HEK293T (cell line): ENCODE measurements around the gene SYT13.

Experiments
- ARNT ChIP-seq: fragments of 450-650 bp; IDR thresholded peaks from 2 replicates; pipeline ENCODE4 v1.6.1; 2017; ENCODE audit warnings: mild to moderate bottlenecking
- FOXK2 ChIP-seq: fragments of 450-650 bp; IDR thresholded peaks from 2 replicates; pipeline ENCODE4 v1.6.1; 2016; ENCODE audit warnings: mild to moderate bottlenecking
- FOXM1 ChIP-seq: fragments of 450-650 bp; IDR thresholded peaks from 2 replicates; pipeline ENCODE4 v1.6.1; 2017; ENCODE audit warnings: mild to moderate bottlenecking, borderline replicate concordance
- HDGF ChIP-seq: fragments of 450-650 bp; IDR thresholded peaks from 2 replicates; pipeline ENCODE4 v1.6.1; 2017; ENCODE audit warnings: antibody characterized with exemption, borderline replicate concordance
- L3MBTL2 ChIP-seq: fragments of 450-650 bp; conservative IDR thresholded peaks from 2 replicates; pipeline ENCODE4 v1.6.1; 2016; ENCODE audit warnings: mild to moderate bottlenecking
- PKNOX1 ChIP-seq: fragments of 450-650 bp; IDR thresholded peaks from 2 replicates; pipeline ENCODE4 v1.6.1; 2016
- SUZ12 ChIP-seq: fragments of 450-650 bp; IDR thresholded peaks from 2 replicates; pipeline ENCODE4 v1.6.1; 2016; ENCODE audit warnings: mild to moderate bottlenecking
- ZNF384 ChIP-seq: fragments of 450-650 bp; IDR thresholded peaks from 2 replicates; pipeline ENCODE4 v1.6.1; 2016

GRCh38 chr11:45225277-45225676 is 60.9 kb downstream of the SYT13 start:
- no peak for TF ChIP-seq FOXM1
- no peak for TF ChIP-seq SUZ12
- TF ChIP-seq FOXK2: no peak
- no peak for TF ChIP-seq ZNF384
- no peak for TF ChIP-seq L3MBTL2
- no peak for TF ChIP-seq HDGF
- TF ChIP-seq PKNOX1: no peak
- no peak for TF ChIP-seq ARNT
